Measurements from ENCODE around the gene CRLF3.

CRLF3 gene

GRCh38 chr17:30840771-30841170 lies 16.3 kb upstream of the CRLF3 start:
- H3K4me3 ChIP-seq (ENCODE audit: low read length) = no peak overlapping the region
- no peak for DNase-seq (ENCODE audit: low read depth)
- no peak for TF ChIP-seq CTCF (IDR thresholded peaks at IDR 0.05; ENCODE audit: insufficient read depth, low read depth, low read length, missing control alignments)

- no peak overlapping the region for H3K4me3 ChIP-seq (ENCODE audit: low read length)
- DNase-seq (ENCODE audit: low read depth) = no peak
- TF ChIP-seq CTCF (IDR thresholded peaks at IDR 0.05; ENCODE audit: insufficient read depth, low read depth, low read length, missing control alignments) = no peak
Observed at GRCh38 chr17:30838202-30838807, 13.8 kb upstream of the CRLF3 start.

- peak overlapping the region; percentile 92 for H3K4me3 ChIP-seq (ENCODE audit: low read length)
- DNase-seq (ENCODE audit: low read depth) = no peak
- TF ChIP-seq CTCF (IDR thresholded peaks at IDR 0.05; ENCODE audit: insufficient read depth, low read depth, low read length, missing control alignments) = no peak
Observed at GRCh38 chr17:30832438-30833124, 8.1 kb upstream of the CRLF3 start.

- peak; percentile 93 for DNase-seq (ENCODE audit: low read depth)
- TF ChIP-seq CTCF (IDR thresholded peaks at IDR 0.05; ENCODE audit: insufficient read depth, low read depth, low read length, missing control alignments) = no peak
- H3K4me3 ChIP-seq (ENCODE audit: low read length) = peak within 1 kb of the TSS; percentile 92
Observed at GRCh38 chr17:30831663-30832437, 7.4 kb upstream of the CRLF3 start, which contains the start of gene ATAD5. Gene ATAD5, plus strand, starts transcription at chr17:30831966. Its CDS starts 382 bp downstream, at chr17:30832348.

GRCh38 chr17:30831257-30831656 lies 6.8 kb upstream of the CRLF3 start:
- peak; percentile 9 for DNase-seq (ENCODE audit: low read depth)
- H3K4me3 ChIP-seq (ENCODE audit: low read length) = peak overlapping the region; percentile 92
- no peak for TF ChIP-seq CTCF (IDR thresholded peaks at IDR 0.05; ENCODE audit: insufficient read depth, low read depth, low read length, missing control alignments)

- TF ChIP-seq CTCF (IDR thresholded peaks at IDR 0.05; ENCODE audit: insufficient read depth, low read depth, low read length, missing control alignments) = no peak
- no peak overlapping the region for H3K4me3 ChIP-seq (ENCODE audit: low read length)
- DNase-seq (ENCODE audit: low read depth) = no peak
Observed at GRCh38 chr17:30829022-30829421, 4.5 kb upstream of the CRLF3 start.

Measured in epithelial cell of esophagus (primary cell).